GM12878 (cell line): Measurements from ENCODE around the gene CSRP2. TPM values are rescaled to one million over a fixed set of nuclear protein-coding genes. Genes with fewer than 3 reads are reported as not detected.

Source experiments
- CEBPB ChIP-seq, 2 experiments: fragments of 150-350 bp in 1 of 2; IDR thresholded peaks; 2 replicates each; pipeline ENCODE4 v1.6.1; 2012 to 2014; ENCODE audit warnings: low read depth in 2 of 2, low read length in 2 of 2, borderline replicate concordance in 1 of 2, inconsistent platforms in 1 of 2
- IKZF1 ChIP-seq: fragments of 450-650 bp; conservative IDR thresholded peaks from 2 replicates; pipeline ENCODE4 v1.6.1; 2017; ENCODE audit warnings: antibody characterized with exemption, mild to moderate bottlenecking
- IRF4 ChIP-seq: IDR thresholded peaks from 2 replicates; pipeline ENCODE4 v1.6.1; 2011; ENCODE audit warnings: low read depth, low read length
- JUNB ChIP-seq: IDR thresholded peaks from 2 replicates; pipeline ENCODE4 v1.6.1; 2016; ENCODE audit warnings: antibody characterized with exemption, mild to moderate bottlenecking
- KAT2A ChIP-seq: conservative IDR thresholded peaks from 2 replicates; pipeline ENCODE4 v1.6.1; 2011; ENCODE audit warnings: low read depth, low read length; ENCODE audit not compliant: control insufficient read depth
- NR2C1 ChIP-seq: fragments of 450-650 bp; IDR thresholded peaks from 2 replicates; pipeline ENCODE4 v1.6.1; 2017; ENCODE audit warnings: antibody characterized with exemption, mild to moderate bottlenecking, moderate library complexity
- PAX5 ChIP-seq: IDR thresholded peaks from 2 replicates; pipeline ENCODE4 v1.6.1; 2011; ENCODE audit warnings: low read depth, low read length, borderline replicate concordance
- POLR2A ChIP-seq: IDR thresholded peaks from 2 replicates; pipeline ENCODE4 v1.6.1; 2011; ENCODE audit warnings: low read depth, mild to moderate bottlenecking, low read length
- SREBF2 ChIP-seq: IDR thresholded peaks from 2 replicates; pipeline ENCODE4 v1.6.1; 2012; ENCODE audit warnings: mild to moderate bottlenecking, low read length
- polyA plus RNA-seq, 11 experiments: library from polyadenylated mRNA; depleted of rRNA in 4 of 11; unstranded in 6 of 11; stranded (reverse) in 5 of 11; fragments of >200 nt; fragmentation: Nextera tagmentation in 4 of 11; fragmentation: Illumina TruSeq in 1 of 11; extraction: Ambion mirVana in 4 of 11; extraction: Trizol in 1 of 11; gene quantifications; 1 replicate in 1 of 11; 2 replicates in 10 of 11; pipeline versions ENCODE4 v1.2.1 to v1.2.3, GENCODE V29; 2011 to 2016; ENCODE audit warnings: inconsistent platforms in 2 of 11, missing spikeins in 2 of 11, low read depth in 1 of 11
- total RNA-seq, 4 experiments: library from RNA; depleted of rRNA in 3 of 4; stranded (reverse); fragments of >200 nt in 3 of 4; fragmentation: Illumina TruSeq in 1 of 4; extraction: Trizol in 1 of 4; gene quantifications; 2 replicates each; pipeline versions ENCODE4 v1.2.1 to v1.2.3, GENCODE V29; 2013 to 2021
- TF ChIP-seq, protein P1 (sequence below): IDR thresholded peaks from 2 replicates; pipeline ENCODE4 v1.6.1; 2012; ENCODE audit warnings: low read depth, low read length, improper control_type of control experiment
- TF ChIP-seq, protein P2 (sequence below): fragments of 450-650 bp; IDR thresholded peaks from 2 replicates; pipeline ENCODE4 v1.6.1; 2017; ENCODE audit warnings: mild to moderate bottlenecking
- TF ChIP-seq, protein P3 (sequence below): IDR thresholded peaks from 2 replicates; pipeline ENCODE4 v1.6.1; 2012; ENCODE audit warnings: improper control_type of control experiment, low read depth, low read length; ENCODE audit not compliant: insufficient replicate concordance

The CSRP2 gene
- total and polyA plus RNA-seq, 10 of the 15 experiments (the other 5 are each of a cell fraction or from before 2014, with no cell fraction given): 0.08 to 1.6 (median 0.52) TPM

DNA sequence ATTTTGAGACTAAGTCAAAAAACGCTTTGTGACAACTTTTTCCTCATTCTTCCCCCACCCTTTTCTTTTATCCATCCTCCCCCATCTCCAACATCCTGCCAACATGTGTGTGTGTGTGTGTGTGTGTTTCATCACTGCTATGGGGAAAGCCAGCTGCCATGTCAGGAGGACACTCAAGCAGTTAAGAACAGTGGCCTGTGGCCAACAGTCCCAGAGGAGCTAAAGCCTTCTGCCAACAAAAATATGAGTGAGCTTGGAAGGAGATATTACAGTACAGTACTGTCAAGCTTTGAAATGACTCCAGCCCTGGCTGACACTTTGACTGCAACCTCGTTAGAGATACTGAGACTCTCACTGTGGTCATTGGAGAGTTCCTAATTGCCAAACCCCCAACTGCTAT lies 5.0 kb upstream of the CSRP2 start (continued):
- TF ChIP-seq, protein P1, sequence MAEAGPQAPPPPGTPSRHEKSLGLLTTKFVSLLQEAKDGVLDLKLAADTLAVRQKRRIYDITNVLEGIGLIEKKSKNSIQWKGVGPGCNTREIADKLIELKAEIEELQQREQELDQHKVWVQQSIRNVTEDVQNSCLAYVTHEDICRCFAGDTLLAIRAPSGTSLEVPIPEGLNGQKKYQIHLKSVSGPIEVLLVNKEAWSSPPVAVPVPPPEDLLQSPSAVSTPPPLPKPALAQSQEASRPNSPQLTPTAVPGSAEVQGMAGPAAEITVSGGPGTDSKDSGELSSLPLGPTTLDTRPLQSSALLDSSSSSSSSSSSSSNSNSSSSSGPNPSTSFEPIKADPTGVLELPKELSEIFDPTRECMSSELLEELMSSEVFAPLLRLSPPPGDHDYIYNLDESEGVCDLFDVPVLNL: no peak
- no peak for TF ChIP-seq CEBPB (IDR thresholded peaks at IDR 0.05; ENCODE audit: borderline replicate concordance in 1 of 2, low read depth in 2 of 2, low read length in 2 of 2)
- TF ChIP-seq IRF4: no peak
- TF ChIP-seq PAX5: no peak
- no peak for TF ChIP-seq IKZF1
- TF ChIP-seq, protein P2, sequence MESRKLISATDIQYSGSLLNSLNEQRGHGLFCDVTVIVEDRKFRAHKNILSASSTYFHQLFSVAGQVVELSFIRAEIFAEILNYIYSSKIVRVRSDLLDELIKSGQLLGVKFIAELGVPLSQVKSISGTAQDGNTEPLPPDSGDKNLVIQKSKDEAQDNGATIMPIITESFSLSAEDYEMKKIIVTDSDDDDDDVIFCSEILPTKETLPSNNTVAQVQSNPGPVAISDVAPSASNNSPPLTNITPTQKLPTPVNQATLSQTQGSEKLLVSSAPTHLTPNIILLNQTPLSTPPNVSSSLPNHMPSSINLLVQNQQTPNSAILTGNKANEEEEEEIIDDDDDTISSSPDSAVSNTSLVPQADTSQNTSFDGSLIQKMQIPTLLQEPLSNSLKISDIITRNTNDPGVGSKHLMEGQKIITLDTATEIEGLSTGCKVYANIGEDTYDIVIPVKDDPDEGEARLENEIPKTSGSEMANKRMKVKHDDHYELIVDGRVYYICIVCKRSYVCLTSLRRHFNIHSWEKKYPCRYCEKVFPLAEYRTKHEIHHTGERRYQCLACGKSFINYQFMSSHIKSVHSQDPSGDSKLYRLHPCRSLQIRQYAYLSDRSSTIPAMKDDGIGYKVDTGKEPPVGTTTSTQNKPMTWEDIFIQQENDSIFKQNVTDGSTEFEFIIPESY: no peak
- TF ChIP-seq, protein P3, sequence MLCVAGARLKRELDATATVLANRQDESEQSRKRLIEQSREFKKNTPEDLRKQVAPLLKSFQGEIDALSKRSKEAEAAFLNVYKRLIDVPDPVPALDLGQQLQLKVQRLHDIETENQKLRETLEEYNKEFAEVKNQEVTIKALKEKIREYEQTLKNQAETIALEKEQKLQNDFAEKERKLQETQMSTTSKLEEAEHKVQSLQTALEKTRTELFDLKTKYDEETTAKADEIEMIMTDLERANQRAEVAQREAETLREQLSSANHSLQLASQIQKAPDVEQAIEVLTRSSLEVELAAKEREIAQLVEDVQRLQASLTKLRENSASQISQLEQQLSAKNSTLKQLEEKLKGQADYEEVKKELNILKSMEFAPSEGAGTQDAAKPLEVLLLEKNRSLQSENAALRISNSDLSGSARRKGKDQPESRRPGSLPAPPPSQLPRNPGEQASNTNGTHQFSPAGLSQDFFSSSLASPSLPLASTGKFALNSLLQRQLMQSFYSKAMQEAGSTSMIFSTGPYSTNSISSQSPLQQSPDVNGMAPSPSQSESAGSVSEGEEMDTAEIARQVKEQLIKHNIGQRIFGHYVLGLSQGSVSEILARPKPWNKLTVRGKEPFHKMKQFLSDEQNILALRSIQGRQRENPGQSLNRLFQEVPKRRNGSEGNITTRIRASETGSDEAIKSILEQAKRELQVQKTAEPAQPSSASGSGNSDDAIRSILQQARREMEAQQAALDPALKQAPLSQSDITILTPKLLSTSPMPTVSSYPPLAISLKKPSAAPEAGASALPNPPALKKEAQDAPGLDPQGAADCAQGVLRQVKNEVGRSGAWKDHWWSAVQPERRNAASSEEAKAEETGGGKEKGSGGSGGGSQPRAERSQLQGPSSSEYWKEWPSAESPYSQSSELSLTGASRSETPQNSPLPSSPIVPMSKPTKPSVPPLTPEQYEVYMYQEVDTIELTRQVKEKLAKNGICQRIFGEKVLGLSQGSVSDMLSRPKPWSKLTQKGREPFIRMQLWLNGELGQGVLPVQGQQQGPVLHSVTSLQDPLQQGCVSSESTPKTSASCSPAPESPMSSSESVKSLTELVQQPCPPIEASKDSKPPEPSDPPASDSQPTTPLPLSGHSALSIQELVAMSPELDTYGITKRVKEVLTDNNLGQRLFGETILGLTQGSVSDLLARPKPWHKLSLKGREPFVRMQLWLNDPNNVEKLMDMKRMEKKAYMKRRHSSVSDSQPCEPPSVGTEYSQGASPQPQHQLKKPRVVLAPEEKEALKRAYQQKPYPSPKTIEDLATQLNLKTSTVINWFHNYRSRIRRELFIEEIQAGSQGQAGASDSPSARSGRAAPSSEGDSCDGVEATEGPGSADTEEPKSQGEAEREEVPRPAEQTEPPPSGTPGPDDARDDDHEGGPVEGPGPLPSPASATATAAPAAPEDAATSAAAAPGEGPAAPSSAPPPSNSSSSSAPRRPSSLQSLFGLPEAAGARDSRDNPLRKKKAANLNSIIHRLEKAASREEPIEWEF: no peak
- no peak for TF ChIP-seq KAT2A
- TF ChIP-seq SREBF2: no peak
- no peak for TF ChIP-seq NR2C1
- TF ChIP-seq JUNB: no peak
- TF ChIP-seq POLR2A: no peak
